Measurements from ENCODE around the gene NPR3.

Gene NPR3

DNA sequence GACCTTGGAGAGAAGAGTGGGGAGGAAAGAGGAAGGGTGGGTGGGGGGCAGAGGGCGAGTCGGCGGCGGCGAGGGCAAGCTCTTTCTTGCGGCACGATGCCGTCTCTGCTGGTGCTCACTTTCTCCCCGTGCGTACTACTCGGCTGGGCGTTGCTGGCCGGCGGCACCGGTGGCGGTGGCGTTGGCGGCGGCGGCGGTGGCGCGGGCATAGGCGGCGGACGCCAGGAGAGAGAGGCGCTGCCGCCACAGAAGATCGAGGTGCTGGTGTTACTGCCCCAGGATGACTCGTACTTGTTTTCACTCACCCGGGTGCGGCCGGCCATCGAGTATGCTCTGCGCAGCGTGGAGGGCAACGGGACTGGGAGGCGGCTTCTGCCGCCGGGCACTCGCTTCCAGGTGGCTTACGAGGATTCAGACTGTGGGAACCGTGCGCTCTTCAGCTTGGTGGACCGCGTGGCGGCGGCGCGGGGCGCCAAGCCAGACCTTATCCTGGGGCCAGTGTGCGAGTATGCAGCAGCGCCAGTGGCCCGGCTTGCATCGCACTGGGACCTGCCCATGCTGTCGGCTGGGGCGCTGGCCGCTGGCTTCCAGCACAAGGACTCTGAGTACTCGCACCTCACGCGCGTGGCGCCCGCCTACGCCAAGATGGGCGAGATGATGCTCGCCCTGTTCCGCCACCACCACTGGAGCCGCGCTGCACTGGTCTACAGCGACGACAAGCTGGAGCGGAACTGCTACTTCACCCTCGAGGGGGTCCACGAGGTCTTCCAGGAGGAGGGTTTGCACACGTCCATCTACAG, 760 bp downstream of the NPR3 start:
- DNase-seq (ENCODE audit: low read depth in 3 of 3) = no peak

- no peak for DNase-seq (ENCODE audit: low read depth in 3 of 3)
Measured at GRCh38 chr5:32712481-32713360, 1.6 kb downstream of the NPR3 start.

- no peak for DNase-seq (ENCODE audit: low read depth in 3 of 3)
Measured at GRCh38 chr5:32713361-32713769, 2.2 kb downstream of the NPR3 start.

DNA sequence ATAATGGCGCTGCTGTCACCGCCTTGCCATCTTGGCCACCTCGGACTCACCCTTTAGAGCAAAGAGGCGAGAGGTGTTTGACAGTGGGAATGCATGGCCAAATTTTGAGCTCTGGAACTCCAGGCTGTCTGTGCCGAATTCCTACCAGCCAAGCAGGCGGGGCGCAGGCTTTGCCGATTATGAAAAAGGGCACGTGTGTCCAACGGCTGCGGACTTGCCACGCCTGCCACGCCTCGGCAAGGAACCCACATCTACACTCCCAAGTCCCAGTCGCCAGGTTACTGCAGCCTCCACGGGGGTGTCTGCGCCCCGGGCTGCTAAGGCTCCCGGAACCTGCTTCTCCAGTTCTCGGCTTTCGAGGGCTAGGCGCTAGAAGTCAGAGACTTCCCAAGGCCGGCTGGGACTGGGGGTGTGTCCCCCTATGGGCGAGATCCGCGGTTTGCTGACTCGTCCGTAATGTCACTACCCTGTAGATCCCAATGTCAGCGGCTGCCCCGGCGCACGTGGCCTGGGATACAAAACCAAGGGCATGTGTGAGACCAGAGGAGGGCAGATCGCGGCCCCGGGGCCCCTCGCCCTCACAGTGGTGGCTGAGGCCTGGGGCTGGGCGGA, 2.8 kb downstream of the NPR3 start:
- DNase-seq (ENCODE audit: low read depth in 3 of 3) = no peak

- no peak for DNase-seq (ENCODE audit: low read depth in 3 of 3)
Measured at GRCh38 chr5:32714836-32715235, 3.7 kb downstream of the NPR3 start.

GRCh38 chr5:32720300-32720699, 9.2 kb downstream of the NPR3 start:
- no peak for DNase-seq (ENCODE audit: low read depth in 3 of 3)

GRCh38 chr5:32721626-32722025, 10.5 kb downstream of the NPR3 start:
- DNase-seq (ENCODE audit: low read depth in 3 of 3) = no peak

DNA sequence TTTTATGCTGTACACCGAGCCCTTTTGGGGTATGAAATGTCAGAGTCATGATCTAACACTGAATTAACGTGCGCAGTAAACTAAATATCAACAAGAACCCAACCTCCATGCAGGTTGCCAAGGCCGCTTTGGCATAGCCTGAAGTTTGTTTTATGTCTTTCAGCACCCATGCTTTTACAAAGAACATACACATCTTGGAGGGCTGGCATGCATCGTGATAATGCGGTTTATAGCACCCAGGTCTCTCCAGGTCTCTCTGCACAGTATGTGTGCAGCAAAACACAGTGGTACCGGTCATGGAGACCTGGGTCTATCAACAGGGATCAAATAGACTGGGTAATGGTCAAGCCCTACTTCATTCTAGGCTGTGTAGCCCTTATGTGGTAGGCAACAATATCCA, 11.8 kb downstream of the NPR3 start:
- DNase-seq (ENCODE audit: low read depth in 3 of 3) = no peak

DNA sequence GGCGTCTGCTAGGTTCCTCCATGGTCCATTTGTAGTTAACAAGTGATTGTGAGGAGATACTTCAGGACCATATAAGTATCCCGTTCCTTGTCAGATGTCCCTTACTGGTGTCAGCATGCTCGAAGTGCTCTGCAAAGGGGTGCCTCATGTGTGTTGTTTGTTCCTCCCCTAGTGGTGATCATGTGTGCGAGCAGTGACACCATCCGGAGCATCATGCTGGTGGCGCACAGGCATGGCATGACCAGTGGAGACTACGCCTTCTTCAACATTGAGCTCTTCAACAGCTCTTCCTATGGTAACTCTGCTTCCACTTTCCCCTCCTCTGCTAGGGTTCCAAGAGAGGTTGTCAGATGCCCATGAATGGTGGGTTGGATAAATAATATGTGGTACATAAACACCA, 13.4 kb downstream of the NPR3 start:
- no peak for DNase-seq (ENCODE audit: low read depth in 3 of 3)

DNA sequence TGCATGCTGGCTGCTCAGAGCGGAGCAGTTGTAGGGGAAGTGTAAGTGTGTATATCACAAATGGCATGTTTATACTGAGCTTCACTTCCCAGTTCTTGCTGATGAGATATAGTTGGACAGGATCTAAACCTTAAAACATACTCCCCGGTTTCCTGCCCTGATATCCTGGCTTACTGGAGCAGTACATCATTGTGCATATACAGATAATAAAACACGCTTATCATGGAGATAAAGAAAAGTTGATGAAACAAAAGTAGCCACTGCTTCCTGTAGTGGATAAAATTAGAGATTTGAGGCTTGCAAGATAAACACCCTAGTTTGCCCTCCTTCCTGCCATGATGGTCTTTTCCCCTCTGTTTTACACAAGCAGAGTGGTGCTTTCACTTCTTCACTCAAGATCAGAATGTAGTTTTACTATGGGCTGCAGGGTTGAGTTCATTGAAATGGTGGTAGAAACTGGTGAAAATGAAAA, 15.0 kb downstream of the NPR3 start:
- DNase-seq (ENCODE audit: low read depth in 3 of 3) = no peak

- no peak for DNase-seq (ENCODE audit: low read depth in 3 of 3)
Measured at GRCh38 chr5:32729651-32730050, 18.5 kb downstream of the NPR3 start.

DNA sequence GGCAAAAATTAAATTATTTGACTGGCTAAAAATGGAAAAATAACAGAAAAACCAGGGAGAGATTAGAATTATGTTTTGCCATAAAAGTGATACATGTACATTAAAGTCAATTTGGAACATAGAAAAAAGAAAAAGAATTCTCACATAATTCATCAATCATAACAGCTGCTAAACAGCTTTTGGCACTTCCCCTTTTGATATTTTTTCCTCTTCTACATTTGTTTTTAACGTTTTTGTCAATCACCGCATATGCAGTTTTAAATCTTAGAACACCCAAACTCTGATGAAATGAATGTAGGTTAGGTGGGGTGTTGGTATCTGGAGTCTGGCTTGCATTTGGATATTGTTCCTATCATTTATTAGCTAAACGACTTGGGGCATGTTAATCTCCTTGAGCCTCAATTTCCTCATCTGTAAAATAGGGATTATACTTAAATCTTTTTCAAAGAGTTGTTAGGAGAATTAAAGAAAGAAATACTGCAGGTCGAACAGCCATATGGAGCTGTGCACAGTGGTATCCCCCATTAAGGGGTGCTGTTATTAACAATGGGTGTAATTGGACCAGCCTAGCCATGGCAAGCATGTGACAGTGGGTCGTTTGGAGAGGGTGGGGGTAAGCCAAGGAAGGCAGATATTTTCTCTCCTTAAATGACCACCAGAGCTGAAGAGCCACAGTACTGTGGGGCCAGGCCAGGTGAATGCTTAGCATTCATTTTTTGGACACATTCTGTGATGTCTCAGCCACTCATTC, 22.6 kb downstream of the NPR3 start:
- no peak for DNase-seq (ENCODE audit: low read depth in 3 of 3)

DNA sequence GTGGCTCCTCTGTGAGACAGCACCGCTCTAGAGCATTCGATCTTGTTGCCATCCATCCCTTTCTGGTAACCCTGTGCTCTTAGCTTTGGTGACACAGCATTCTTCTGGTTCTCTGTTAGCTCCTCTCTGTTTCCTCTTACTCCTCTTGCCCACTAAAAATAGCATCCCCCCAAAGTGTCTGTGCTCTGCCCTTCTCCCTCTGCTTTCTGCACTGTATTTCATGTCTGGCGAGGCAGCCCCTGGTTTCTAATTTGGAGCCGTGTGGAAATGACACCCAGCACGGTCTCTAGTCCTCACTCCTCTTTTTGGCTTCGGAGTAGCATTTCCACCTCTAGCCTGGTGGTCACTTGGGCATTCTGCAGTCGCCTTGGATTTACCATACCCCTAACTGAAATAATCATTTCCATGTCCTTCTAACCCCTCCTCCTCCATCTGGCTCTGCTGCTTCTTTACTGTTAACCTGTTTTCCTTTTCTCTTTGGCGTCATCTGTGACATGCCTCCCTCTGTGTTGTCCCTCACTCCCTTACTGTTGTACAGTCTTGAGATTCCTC, 23.8 kb downstream of the NPR3 start:
- DNase-seq (ENCODE audit: low read depth in 3 of 3) = no peak

GRCh38 chr5:32735512-32735911, 24.4 kb downstream of the NPR3 start:
- DNase-seq (ENCODE audit: low read depth in 3 of 3) = no peak

GRCh38 chr5:32736842-32737241, 25.7 kb downstream of the NPR3 start:
- no peak for DNase-seq (ENCODE audit: low read depth in 3 of 3)

DNA sequence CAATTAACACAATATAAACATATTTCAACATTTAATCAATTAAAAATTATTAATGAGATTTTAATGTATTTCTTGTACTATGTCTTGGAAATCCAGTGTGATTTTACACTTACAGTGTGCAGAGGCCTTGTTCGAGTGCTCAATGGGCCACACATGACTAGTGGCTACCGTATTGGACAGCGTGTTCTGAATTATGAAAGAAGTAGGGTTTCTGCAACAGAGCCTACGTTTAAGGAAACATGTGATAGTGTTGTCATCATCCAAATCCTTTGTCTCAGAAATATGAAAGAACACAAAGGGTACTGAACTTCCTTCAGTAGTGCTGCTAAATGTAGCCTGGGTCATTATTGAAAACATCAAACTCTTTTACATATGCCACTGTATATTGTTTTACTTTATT, 29.5 kb downstream of the NPR3 start:
- no peak for DNase-seq (ENCODE audit: low read depth in 3 of 3)

DNA sequence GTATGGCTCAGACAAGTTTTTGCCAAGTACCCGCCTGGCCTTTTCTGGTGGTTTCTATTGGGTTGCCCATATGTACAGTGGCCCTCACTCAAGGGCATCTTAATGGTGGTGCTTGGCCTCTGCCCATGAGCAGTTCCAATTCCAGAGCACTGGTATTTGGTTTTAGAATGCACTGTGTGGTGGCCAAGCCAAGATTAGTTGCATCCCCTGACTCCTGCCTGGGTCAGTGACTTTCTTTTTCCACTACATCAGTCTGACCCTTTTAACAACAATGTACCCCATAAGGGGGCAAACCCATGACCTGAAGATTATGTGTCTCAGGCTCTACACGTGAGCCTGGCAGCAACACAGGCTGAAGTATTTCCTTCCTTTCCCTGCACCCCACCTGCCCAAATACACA, 34.2 kb downstream of the NPR3 start:
- no peak for DNase-seq (ENCODE audit: low read depth in 3 of 3)

GRCh38 chr5:32752411-32752810, 41.3 kb downstream of the NPR3 start:
- no peak for DNase-seq (ENCODE audit: low read depth in 3 of 3)

- no peak for DNase-seq (ENCODE audit: low read depth in 3 of 3)
Measured at GRCh38 chr5:32753051-32753450, 41.9 kb downstream of the NPR3 start.

DNA sequence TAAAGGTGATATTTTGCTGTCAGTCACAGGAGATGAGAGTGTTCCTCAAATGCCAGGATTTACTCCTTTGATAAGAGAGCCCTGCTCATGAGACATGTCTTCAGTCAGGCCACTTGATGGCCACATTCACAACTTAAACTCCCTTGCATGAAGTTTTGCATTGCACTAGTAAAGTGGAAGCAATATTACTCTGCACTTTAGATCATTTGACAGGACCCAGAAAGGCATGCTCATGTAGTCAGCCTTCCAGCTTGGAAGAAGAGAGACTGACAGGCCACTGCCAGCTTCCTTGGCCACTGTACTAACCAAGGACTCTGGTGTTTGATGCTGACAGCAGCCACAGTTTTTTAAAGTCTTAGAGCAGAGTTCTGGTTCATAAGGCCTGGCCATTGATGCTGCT, 42.6 kb downstream of the NPR3 start:
- no peak for DNase-seq (ENCODE audit: low read depth in 3 of 3)

GRCh38 chr5:32754284-32754683, 43.2 kb downstream of the NPR3 start:
- DNase-seq (ENCODE audit: low read depth in 3 of 3) = no peak
